Skin of body (tissue), 2 donors: ENCODE measurements around the gene SOX5. TPM values are rescaled to one million over a fixed set of nuclear protein-coding genes. Genes with fewer than 3 reads are reported as not detected.
"Not testable (repeated sequence)": the region's sequence is repeated elsewhere in the genome, so short reads cannot be mapped to it uniquely, and the experiment has no call there.

Source experiments
- DNase-seq: peaks from one replicate; lab custom pipeline; 2025; lab: John Stamatoyannopoulos, UW
- total RNA-seq: library from RNA; depleted of rRNA; stranded (reverse); fragments of >200 nt; gene quantifications from one replicate; pipeline ENCODE4 v1.2.3, GENCODE V29; 2014

Gene SOX5
- total RNA-seq, 1 donor from 2014 or later = 16.4 TPM

GRCh38 chr12:23502259-23502658 lies 447.2 kb downstream of the SOX5 start:
- no peak for DNase-seq

GRCh38 chr12:23495472-23495871 lies 454.0 kb downstream of the SOX5 start:
- DNase-seq = no peak

GRCh38 chr12:23493672-23494071 lies 455.8 kb downstream of the SOX5 start:
- no peak for DNase-seq

- DNase-seq = not testable (repeated sequence)
Measured at GRCh38 chr12:23491029-23491428, 458.4 kb downstream of the SOX5 start.

- no peak for DNase-seq
Measured at GRCh38 chr12:23488130-23488529, 461.3 kb downstream of the SOX5 start.

GRCh38 chr12:23484238-23484637 lies 465.2 kb downstream of the SOX5 start:
- DNase-seq = no peak

GRCh38 chr12:23482571-23482970 lies 466.9 kb downstream of the SOX5 start:
- DNase-seq = no peak
